K562 (cell line): Measurements from ENCODE around the gene HFE. TPM values are rescaled to one million over a fixed set of nuclear protein-coding genes. Genes with fewer than 3 reads are reported as not detected.

Experiments used
- ARID2 ChIP-seq: fragments of 450-650 bp; IDR thresholded peaks from 2 replicates; pipeline ENCODE4 v1.6.1; 2017; ENCODE audit warnings: antibody characterized with exemption, mild to moderate bottlenecking
- BCL6 ChIP-seq: fragments of 250-450 bp; sonication (Bioruptor Pico); IDR thresholded peaks from 2 replicates; pipeline ENCODE4 v1.4.0; 2020
- CC2D1A ChIP-seq: fragments of 450-650 bp; IDR thresholded peaks from 2 replicates; pipeline ENCODE4 v1.6.1; 2017; ENCODE audit warnings: mild to moderate bottlenecking
- MCM2 ChIP-seq: fragments of 450-650 bp; IDR thresholded peaks from 2 replicates; pipeline ENCODE4 v1.6.1; 2017; ENCODE audit warnings: low read depth, mild to moderate bottlenecking
- MGA ChIP-seq: fragments of 450-650 bp; IDR thresholded peaks from 2 replicates; pipeline ENCODE4 v1.6.1; 2016; ENCODE audit warnings: mild to moderate bottlenecking, moderate library complexity
- MXI1 ChIP-seq: IDR thresholded peaks from 2 replicates; pipeline ENCODE4 v1.6.1; 2011; ENCODE audit warnings: low read depth, mild to moderate bottlenecking, improper control_type of control experiment, low read length
- NR3C1 ChIP-seq: sonication (generic); formaldehyde crosslinking; IDR thresholded peaks from 2 replicates; pipeline ENCODE4 v1.8.1; 2022; ENCODE audit warnings: missing genetic modification reagents
- PCBP2 ChIP-seq: fragments of 200-400 bp; formaldehyde crosslinking; IDR thresholded peaks from 2 replicates; pipeline ENCODE4 v1.6.1; 2018; ENCODE audit warnings: low read length, low read depth, mild to moderate bottlenecking, moderate library complexity; ENCODE audit not compliant: poor library complexity, severe bottlenecking
- SMC3 ChIP-seq: conservative IDR thresholded peaks from 2 replicates; pipeline ENCODE4 v1.6.1; 2011; ENCODE audit warnings: low read depth, low read length, improper control_type of control experiment; ENCODE audit not compliant: insufficient read depth
- TEAD4 ChIP-seq, 2 experiments: sonication (generic) in 1 of 2; formaldehyde crosslinking in 1 of 2; IDR thresholded peaks; 2 replicates each; pipeline versions ENCODE4 v1.6.1 to v1.8.0; 2012 to 2022; ENCODE audit warnings: borderline replicate concordance in 1 of 2, inconsistent platforms in 1 of 2, low read length in 1 of 2, mild to moderate bottlenecking in 1 of 2, missing genetic modification reagents in 1 of 2
- WHSC1 ChIP-seq: IDR thresholded peaks from one replicate; pipeline ENCODE4 v1.6.1; 2012; ENCODE audit warnings: low read length, control low read depth, inconsistent platforms
- ZC3H8 ChIP-seq: fragments of 450-650 bp; IDR thresholded peaks from 2 replicates; pipeline ENCODE4 v1.6.1; 2017
- polyA plus RNA-seq, 8 experiments: library from polyadenylated mRNA; depleted of rRNA in 4 of 8; stranded (reverse) in 5 of 8; unstranded in 3 of 8; fragments of >200 nt; fragmentation: Nextera tagmentation in 2 of 8; fragmentation: Illumina TruSeq in 1 of 8; extraction: Ambion mirVana in 2 of 8; extraction: Trizol in 1 of 8; gene quantifications; 2 replicates each; pipeline versions ENCODE4 v1.2.1 to v1.2.3, GENCODE V29; 2011 to 2014; ENCODE audit warnings: inconsistent platforms in 1 of 8, missing spikeins in 1 of 8
- total RNA-seq, 7 experiments: library from RNA; depleted of rRNA in 6 of 7; stranded (reverse); fragments of >200 nt in 6 of 7; fragmentation: Illumina TruSeq in 2 of 7; extraction: Trizol in 2 of 7; gene quantifications; 2 replicates each; pipeline versions ENCODE4 v1.2.1 to v1.2.3, GENCODE V29; 2011 to 2021; ENCODE audit warnings: low replicate concordance in 1 of 7
- TF ChIP-seq, protein P1 (sequence below): fragments of 450-650 bp; formaldehyde crosslinking; IDR thresholded peaks from 2 replicates; pipeline ENCODE4 v1.4.0; 2020; ENCODE audit warnings: mild to moderate bottlenecking, moderate library complexity

Gene HFE
- total and polyA plus RNA-seq, 9 of the 15 experiments (the other 6 are each of a cell fraction or from before 2014, with no cell fraction given) = 0.14 to 1.2 (median 0.76) TPM

DNA sequence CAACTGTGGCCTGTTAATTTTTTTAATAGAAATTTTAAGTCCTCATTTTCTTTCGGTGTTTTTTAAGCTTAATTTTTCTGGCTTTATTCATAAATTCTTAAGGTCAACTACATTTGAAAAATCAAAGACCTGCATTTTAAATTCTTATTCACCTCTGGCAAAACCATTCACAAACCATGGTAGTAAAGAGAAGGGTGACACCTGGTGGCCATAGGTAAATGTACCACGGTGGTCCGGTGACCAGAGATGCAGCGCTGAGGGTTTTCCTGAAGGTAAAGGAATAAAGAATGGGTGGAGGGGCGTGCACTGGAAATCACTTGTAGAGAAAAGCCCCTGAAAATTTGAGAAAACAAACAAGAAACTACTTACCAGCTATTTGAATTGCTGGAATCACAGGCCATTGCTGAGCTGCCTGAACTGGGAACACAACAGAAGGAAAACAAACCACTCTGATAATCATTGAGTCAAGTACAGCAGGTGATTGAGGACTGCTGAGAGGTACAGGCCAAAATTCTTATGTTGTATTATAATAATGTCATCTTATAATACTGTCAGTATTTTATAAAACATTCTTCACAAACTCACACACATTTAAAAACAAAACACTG, 10.1 kb downstream of the HFE start (continued):
- no peak for TF ChIP-seq MGA
- TF ChIP-seq TEAD4 (IDR thresholded peaks at IDR 0.05; ENCODE audit: low read length) = no peak
- TF ChIP-seq TEAD4 (CRISPR knock-in tag; IDR thresholded peaks at IDR 0.05; ENCODE audit: borderline replicate concordance) = no peak
- peak; percentile 66; the same call in 1 of the 2 replicates for TF ChIP-seq ARID2
- no peak for TF ChIP-seq NR3C1
- 0 out of 2 replicates have a peak, but pooled peaks have one; percentile 62 for TF ChIP-seq CC2D1A
- no peak for TF ChIP-seq WHSC1
- no peak for TF ChIP-seq MCM2
- TF ChIP-seq MXI1 = no peak
- TF ChIP-seq BCL6 = no peak
- peak; percentile 83 for TF ChIP-seq SMC3
- TF ChIP-seq, protein P1, sequence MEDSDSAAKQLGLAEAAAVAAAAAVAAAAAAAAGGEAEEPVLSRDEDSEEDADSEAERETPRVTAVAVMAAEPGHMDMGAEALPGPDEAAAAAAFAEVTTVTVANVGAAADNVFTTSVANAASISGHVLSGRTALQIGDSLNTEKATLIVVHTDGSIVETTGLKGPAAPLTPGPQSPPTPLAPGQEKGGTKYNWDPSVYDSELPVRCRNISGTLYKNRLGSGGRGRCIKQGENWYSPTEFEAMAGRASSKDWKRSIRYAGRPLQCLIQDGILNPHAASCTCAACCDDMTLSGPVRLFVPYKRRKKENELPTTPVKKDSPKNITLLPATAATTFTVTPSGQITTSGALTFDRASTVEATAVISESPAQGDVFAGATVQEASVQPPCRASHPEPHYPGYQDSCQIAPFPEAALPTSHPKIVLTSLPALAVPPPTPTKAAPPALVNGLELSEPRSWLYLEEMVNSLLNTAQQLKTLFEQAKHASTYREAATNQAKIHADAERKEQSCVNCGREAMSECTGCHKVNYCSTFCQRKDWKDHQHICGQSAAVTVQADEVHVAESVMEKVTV (CRISPR knock-in tag) = peak; percentile 96
- TF ChIP-seq PCBP2 = no peak
- no peak for TF ChIP-seq ZC3H8
